ENCODE data around the gene TMEM38B. TPM values are rescaled to one million over a fixed set of nuclear protein-coding genes. Genes with fewer than 3 reads are reported as not detected.
"Not testable (repeated sequence)": the region's sequence is repeated elsewhere in the genome, so short reads cannot be mapped to it uniquely, and the experiment has no call there.

The TMEM38B gene
- total RNA-seq, 1 donor from 2014 or later = 21.1 TPM

DNA sequence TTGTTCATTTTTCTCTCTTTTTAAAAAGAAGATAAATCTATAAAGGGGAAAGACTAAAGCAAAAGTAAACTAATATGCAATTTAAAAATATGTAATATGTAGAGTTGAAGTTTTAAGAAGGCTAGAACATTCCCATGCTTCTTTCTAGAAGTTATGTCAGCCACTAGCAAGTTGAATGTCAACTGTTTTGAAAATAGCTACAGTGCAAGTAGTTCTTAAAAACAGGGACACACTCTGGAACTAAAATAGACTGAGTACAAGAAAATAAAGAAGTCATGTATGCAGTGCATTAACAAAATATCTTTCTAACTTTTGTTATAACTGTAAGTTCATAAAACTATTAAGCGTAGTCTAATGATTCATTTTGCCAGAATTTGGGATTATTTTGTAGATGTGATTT lies 7.9 kb downstream of the TMEM38B start:
- H3F3A ChIP-seq (ENCODE audit: low read depth) = no peaks in the 10 kb centered on the region
- no peaks in the 10 kb centered on the region for H3K36me3 ChIP-seq
- H4K20me1 ChIP-seq (ENCODE audit: low read depth) = no peaks in the 10 kb centered on the region
- H3K4me1 ChIP-seq = no peaks in the 10 kb centered on the region
- H3K9ac ChIP-seq = no peak overlapping the region
- Mint-ChIP-seq H3K4me3 (no peak overlapping the region), H3K27ac (no peak overlapping the region), H3K27me3 (ENCODE audit: insufficient read depth, low read depth) (no peaks in the 10 kb centered on the region), H3K36me3 (peaks cover 23% of the 10 kb centered on the region), H3K9me3 (peaks cover 5% of the 10 kb centered on the region), H3K4me1 (peaks cover 9% of the 10 kb centered on the region)
- peaks cover 6% of the 10 kb centered on the region for H3K27me3 ChIP-seq
- TF ChIP-seq CTCF (IDR thresholded peaks at IDR 0.05) (no peak), EZH2phosphoT487 (IDR thresholded peaks at IDR 0.05) (no peak), EZH2 (IDR thresholded peaks at IDR 0.05) (no peak)
- H3K9me3 ChIP-seq (ENCODE audit: low read depth) = no peaks in the 10 kb centered on the region
- DNase-seq (ENCODE audit: low spot score) = no peak
- H3K27ac ChIP-seq = no peak overlapping the region
- H2AFZ ChIP-seq (replicated peaks) = no peak overlapping the region
- peaks cover 21% of the 10 kb centered on the region for H3K79me2 ChIP-seq (ENCODE audit: low read depth)
- no peak overlapping the region for H3K4me3 ChIP-seq
- no peak overlapping the region for H3K4me2 ChIP-seq

DNA sequence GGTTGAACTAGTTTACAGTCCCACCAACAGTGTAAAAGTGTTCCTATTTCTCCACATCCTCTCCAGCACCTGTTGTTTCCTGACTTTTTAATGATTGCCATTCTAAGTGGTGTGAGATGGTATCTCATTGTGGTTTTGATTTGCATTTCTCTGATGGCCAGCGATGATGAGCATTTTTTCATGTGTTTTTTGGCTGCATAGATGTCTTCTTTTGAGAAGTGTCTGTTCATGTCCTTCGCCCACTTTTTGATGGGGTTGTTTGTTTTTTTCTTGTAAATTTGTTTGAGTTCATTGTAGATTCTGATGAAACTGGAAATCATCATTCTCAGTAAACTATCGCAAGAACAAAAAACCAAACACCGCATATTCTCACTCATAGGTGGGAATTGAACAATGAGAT lies 9.3 kb downstream of the TMEM38B start:
- not testable (repeated sequence) for H3K27ac Mint-ChIP-seq; H2AFZ ChIP-seq (replicated peaks); H3F3A ChIP-seq (ENCODE audit: low read depth); H3K4me1 ChIP-seq; H3K27ac ChIP-seq; DNase-seq (ENCODE audit: low spot score); H3K9ac ChIP-seq; H3K9me3 ChIP-seq (ENCODE audit: low read depth); H3K4me2 ChIP-seq; H4K20me1 ChIP-seq (ENCODE audit: low read depth); H3K27me3 Mint-ChIP-seq (ENCODE audit: insufficient read depth, low read depth); H3K36me3 ChIP-seq; H3K4me3 Mint-ChIP-seq; H3K79me2 ChIP-seq (ENCODE audit: low read depth); H3K9me3 Mint-ChIP-seq; H3K27me3 ChIP-seq; H3K4me1 Mint-ChIP-seq; H3K4me3 ChIP-seq
- H3K36me3 Mint-ChIP-seq = peaks cover 18% of the 10 kb centered on the region

DNA sequence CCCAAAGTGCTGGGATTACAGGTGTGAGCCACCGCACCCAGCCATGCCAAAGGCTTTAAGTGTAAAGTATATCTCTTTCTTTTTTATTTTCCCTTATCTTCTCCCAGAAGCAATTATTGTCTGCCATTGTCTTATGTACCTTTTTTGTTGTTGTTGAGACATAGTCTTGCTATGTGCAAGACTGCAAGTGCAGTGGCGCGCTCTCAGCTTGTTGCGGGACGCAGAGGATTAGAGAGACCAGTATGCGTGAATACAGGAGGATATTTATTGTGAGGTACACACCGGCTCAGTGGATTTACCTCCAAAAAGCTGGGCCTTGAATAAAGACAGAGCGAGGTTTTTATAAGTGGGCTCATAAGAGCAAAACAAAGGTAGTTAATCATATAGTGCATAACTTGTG lies 11.8 kb downstream of the TMEM38B start:
- Histone ChIP-seq H3K36me3 (no peaks in the 10 kb centered on the region), H3K4me1 (no peaks in the 10 kb centered on the region), H3F3A (ENCODE audit: low read depth) (no peaks in the 10 kb centered on the region), H3K27me3 (no peaks in the 10 kb centered on the region), H3K4me2 (no peak overlapping the region), H3K79me2 (ENCODE audit: low read depth) (no peaks in the 10 kb centered on the region), H3K9ac (no peak overlapping the region), H3K27ac (no peak overlapping the region), H2AFZ (replicated peaks) (no peak overlapping the region), H3K9me3 (ENCODE audit: low read depth) (no peaks in the 10 kb centered on the region), H3K4me3 (no peak overlapping the region), H4K20me1 (ENCODE audit: low read depth) (no peaks in the 10 kb centered on the region)
- no peak for DNase-seq (ENCODE audit: low spot score)
- Mint-ChIP-seq H3K36me3 (peaks cover 30% of the 10 kb centered on the region), H3K27ac (no peak overlapping the region), H3K27me3 (ENCODE audit: insufficient read depth, low read depth) (no peaks in the 10 kb centered on the region), H3K9me3 (peaks cover 5% of the 10 kb centered on the region), H3K4me1 (no peaks in the 10 kb centered on the region), H3K4me3 (no peak overlapping the region)
- TF ChIP-seq EZH2phosphoT487 (IDR thresholded peaks at IDR 0.05) (no peak), CTCF (IDR thresholded peaks at IDR 0.05) (no peak), EZH2 (IDR thresholded peaks at IDR 0.05) (no peak)

GRCh38 chr9:105708405-105708804 lies 14.1 kb downstream of the TMEM38B start:
- no peak overlapping the region for H3K27ac Mint-ChIP-seq
- Histone ChIP-seq H3F3A (ENCODE audit: low read depth) (no peaks in the 10 kb centered on the region), H4K20me1 (ENCODE audit: low read depth) (no peaks in the 10 kb centered on the region), H3K79me2 (ENCODE audit: low read depth) (no peaks in the 10 kb centered on the region), H3K27ac (no peak overlapping the region), H3K27me3 (no peaks in the 10 kb centered on the region), H3K36me3 (no peaks in the 10 kb centered on the region), H3K9ac (no peak overlapping the region), H3K4me3 (no peak overlapping the region), H3K4me1 (no peaks in the 10 kb centered on the region), H2AFZ (replicated peaks) (no peak overlapping the region), H3K9me3 (ENCODE audit: low read depth) (no peaks in the 10 kb centered on the region), H3K4me2 (no peak overlapping the region)
- H3K4me3 Mint-ChIP-seq = no peak overlapping the region
- H3K9me3 Mint-ChIP-seq = peaks cover 2% of the 10 kb centered on the region
- no peaks in the 10 kb centered on the region for H3K27me3 Mint-ChIP-seq (ENCODE audit: insufficient read depth, low read depth)
- H3K4me1 Mint-ChIP-seq = peaks cover 2% of the 10 kb centered on the region
- no peak for TF ChIP-seq CTCF (IDR thresholded peaks at IDR 0.05)
- no peak for TF ChIP-seq EZH2phosphoT487 (IDR thresholded peaks at IDR 0.05)
- no peak for TF ChIP-seq EZH2 (IDR thresholded peaks at IDR 0.05)
- H3K36me3 Mint-ChIP-seq = peaks cover 27% of the 10 kb centered on the region
- no peak for DNase-seq (ENCODE audit: low spot score)
